Measurements from ENCODE around the gene PLPPR2.
"Not testable (repeated sequence)": the region's sequence is repeated elsewhere in the genome, so short reads cannot be mapped to it uniquely, and the experiment has no call there.

DNA sequence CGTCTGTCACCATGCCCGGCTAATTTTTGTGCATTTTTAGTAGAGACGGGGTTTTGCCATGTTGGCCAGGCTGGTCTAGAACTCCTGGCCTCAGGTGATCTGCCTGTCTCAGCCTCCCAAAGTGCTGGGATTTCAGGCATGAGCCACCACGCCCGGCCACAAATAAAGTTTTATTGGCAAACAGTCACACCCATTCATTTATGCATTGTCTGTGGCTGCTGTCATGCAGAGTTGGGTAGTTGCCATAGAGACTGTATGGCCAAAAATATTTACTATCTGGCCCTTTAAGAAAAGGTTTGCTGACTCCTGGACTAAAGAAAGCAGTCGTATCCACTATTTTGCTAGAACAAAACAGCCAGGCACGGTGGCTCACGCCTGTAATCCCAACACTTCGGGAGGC is 21.4 kb upstream of the PLPPR2 start:
- TF ChIP-seq, protein P1, sequence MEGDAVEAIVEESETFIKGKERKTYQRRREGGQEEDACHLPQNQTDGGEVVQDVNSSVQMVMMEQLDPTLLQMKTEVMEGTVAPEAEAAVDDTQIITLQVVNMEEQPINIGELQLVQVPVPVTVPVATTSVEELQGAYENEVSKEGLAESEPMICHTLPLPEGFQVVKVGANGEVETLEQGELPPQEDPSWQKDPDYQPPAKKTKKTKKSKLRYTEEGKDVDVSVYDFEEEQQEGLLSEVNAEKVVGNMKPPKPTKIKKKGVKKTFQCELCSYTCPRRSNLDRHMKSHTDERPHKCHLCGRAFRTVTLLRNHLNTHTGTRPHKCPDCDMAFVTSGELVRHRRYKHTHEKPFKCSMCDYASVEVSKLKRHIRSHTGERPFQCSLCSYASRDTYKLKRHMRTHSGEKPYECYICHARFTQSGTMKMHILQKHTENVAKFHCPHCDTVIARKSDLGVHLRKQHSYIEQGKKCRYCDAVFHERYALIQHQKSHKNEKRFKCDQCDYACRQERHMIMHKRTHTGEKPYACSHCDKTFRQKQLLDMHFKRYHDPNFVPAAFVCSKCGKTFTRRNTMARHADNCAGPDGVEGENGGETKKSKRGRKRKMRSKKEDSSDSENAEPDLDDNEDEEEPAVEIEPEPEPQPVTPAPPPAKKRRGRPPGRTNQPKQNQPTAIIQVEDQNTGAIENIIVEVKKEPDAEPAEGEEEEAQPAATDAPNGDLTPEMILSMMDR (IDR thresholded peaks at IDR 0.05) = not testable (repeated sequence)
- not testable (repeated sequence) for TF ChIP-seq GABPB1 (CRISPR knock-in tag; IDR thresholded peaks at IDR 0.05); CREB1 (CRISPR knock-in tag; IDR thresholded peaks at IDR 0.05); RELA (CRISPR knock-in tag; IDR thresholded peaks at IDR 0.05; ENCODE audit: borderline replicate concordance)
- TF ChIP-seq, protein P2, sequence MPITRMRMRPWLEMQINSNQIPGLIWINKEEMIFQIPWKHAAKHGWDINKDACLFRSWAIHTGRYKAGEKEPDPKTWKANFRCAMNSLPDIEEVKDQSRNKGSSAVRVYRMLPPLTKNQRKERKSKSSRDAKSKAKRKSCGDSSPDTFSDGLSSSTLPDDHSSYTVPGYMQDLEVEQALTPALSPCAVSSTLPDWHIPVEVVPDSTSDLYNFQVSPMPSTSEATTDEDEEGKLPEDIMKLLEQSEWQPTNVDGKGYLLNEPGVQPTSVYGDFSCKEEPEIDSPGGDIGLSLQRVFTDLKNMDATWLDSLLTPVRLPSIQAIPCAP (CRISPR knock-in tag; IDR thresholded peaks at IDR 0.05) = not testable (repeated sequence)

All from WTC11 (cell line).